Brain microvascular endothelial cell (primary cell): ENCODE data around the gene EYA2.
A peak's percentile ranks its signal among the peaks of the same experiment; 100 is the strongest.

Source experiments
- DNase-seq: peaks from one replicate; pipeline ENCODE4 v3.0.0-alpha.2; 2020
- H3K27ac ChIP-seq: fragments of 250-450 bp; sonication (Bioruptor Pico); 2 replicates; pipeline ENCODE4 v1.5.1; 2020; ENCODE audit warnings: mild to moderate bottlenecking, moderate library complexity
- H3K27me3 ChIP-seq: fragments of 250-450 bp; sonication (Bioruptor Pico); replicated peaks from 2 replicates; pipeline ENCODE4 v1.5.1; 2020; ENCODE audit warnings: mild to moderate bottlenecking
- H3K36me3 ChIP-seq: fragments of 250-450 bp; sonication (Bioruptor Pico); replicated peaks from 2 replicates; pipeline ENCODE4 v1.5.1; 2020; ENCODE audit warnings: mild to moderate bottlenecking
- H3K4me3 ChIP-seq: 2 replicates; pipeline ENCODE4 v1.5.1; 2011; ENCODE audit warnings: low read depth, mild to moderate bottlenecking, control low read depth, low read length, moderate library complexity
- CTCF ChIP-seq: IDR thresholded peaks from 2 replicates; pipeline ENCODE4 v1.5.1; 2011; ENCODE audit warnings: low read depth, mild to moderate bottlenecking, moderate library complexity, low read length, control low read depth, inconsistent platforms; ENCODE audit errors: missing control alignments
- in situ Hi-C: cut with HindIII; loops from 2 replicates; pipeline ENCODE4 v1.10.0; 2017; ENCODE audit warnings: low sequenced_read_pairs, low pct_ligation_motif_present

Gene EYA2

GRCh38 chr20:46945465-46945864 lies 50.8 kb downstream of the EYA2 start:
- H3K36me3 ChIP-seq = no peaks in the 10 kb centered on the region
- TF ChIP-seq CTCF = no peak
- peaks cover 6% of the 10 kb centered on the region for H3K27me3 ChIP-seq
- no peak overlapping the region for H3K4me3 ChIP-seq
- in situ Hi-C loops = no loop called here
- peak; percentile 22 for DNase-seq
- H3K27ac ChIP-seq = no peak overlapping the region

- in situ Hi-C loops = no loop called here
- peak; percentile 66 for DNase-seq
- Histone ChIP-seq H3K4me3 (no peak overlapping the region), H3K27ac (peak overlapping the region; percentile 32), H3K27me3 (peaks cover 3% of the 10 kb centered on the region), H3K36me3 (no peaks in the 10 kb centered on the region)
- no peak for TF ChIP-seq CTCF
Measured at GRCh38 chr20:46946181-46946624, 51.6 kb downstream of the EYA2 start.

GRCh38 chr20:46946796-46947195 lies 52.2 kb downstream of the EYA2 start:
- no peak for TF ChIP-seq CTCF

GRCh38 chr20:46948081-46948480 lies 53.4 kb downstream of the EYA2 start:
- no peak overlapping the region for H3K27ac ChIP-seq
- no peaks in the 10 kb centered on the region for H3K36me3 ChIP-seq
- H3K4me3 ChIP-seq = no peak overlapping the region
- no peak for DNase-seq
- TF ChIP-seq CTCF = no peak
- in situ Hi-C loops = no loop called here
- H3K27me3 ChIP-seq = no peaks in the 10 kb centered on the region

More at GRCh38 chr20:46946796-46947195, 52.2 kb downstream of the EYA2 start:
- no peak for DNase-seq
- Histone ChIP-seq H3K27me3 (no peaks in the 10 kb centered on the region), H3K4me3 (no peak overlapping the region), H3K36me3 (no peaks in the 10 kb centered on the region), H3K27ac (peak overlapping the region; percentile 32)
- in situ Hi-C loops = no loop called here

- no peak overlapping the region for H3K4me3 ChIP-seq
- peak; percentile 37 for DNase-seq
- in situ Hi-C loops = no loop called here
- H3K36me3 ChIP-seq = no peaks in the 10 kb centered on the region
- H3K27ac ChIP-seq = no peak overlapping the region
- TF ChIP-seq CTCF = no peak
- no peaks in the 10 kb centered on the region for H3K27me3 ChIP-seq
Measured at GRCh38 chr20:46951405-46951804, 56.8 kb downstream of the EYA2 start.

GRCh38 chr20:46951840-46952497 lies 57.3 kb downstream of the EYA2 start:
- H3K27me3 ChIP-seq = no peaks in the 10 kb centered on the region
- H3K4me3 ChIP-seq = no peak overlapping the region
- peak; percentile 19 for TF ChIP-seq CTCF
- no peak overlapping the region for H3K27ac ChIP-seq
- H3K36me3 ChIP-seq = no peaks in the 10 kb centered on the region
- in situ Hi-C loops = no loop called here
- no peak for DNase-seq
